AML-193 (cell line): ENCODE measurements around the gene P4HA3.
A peak's percentile ranks its signal among the peaks of the same experiment; 100 is the strongest.

Experiments
- DNase-seq, 2 experiments: peaks; one replicate each; lab custom pipeline; 2025; lab: John Stamatoyannopoulos, UW

Gene P4HA3

DNA sequence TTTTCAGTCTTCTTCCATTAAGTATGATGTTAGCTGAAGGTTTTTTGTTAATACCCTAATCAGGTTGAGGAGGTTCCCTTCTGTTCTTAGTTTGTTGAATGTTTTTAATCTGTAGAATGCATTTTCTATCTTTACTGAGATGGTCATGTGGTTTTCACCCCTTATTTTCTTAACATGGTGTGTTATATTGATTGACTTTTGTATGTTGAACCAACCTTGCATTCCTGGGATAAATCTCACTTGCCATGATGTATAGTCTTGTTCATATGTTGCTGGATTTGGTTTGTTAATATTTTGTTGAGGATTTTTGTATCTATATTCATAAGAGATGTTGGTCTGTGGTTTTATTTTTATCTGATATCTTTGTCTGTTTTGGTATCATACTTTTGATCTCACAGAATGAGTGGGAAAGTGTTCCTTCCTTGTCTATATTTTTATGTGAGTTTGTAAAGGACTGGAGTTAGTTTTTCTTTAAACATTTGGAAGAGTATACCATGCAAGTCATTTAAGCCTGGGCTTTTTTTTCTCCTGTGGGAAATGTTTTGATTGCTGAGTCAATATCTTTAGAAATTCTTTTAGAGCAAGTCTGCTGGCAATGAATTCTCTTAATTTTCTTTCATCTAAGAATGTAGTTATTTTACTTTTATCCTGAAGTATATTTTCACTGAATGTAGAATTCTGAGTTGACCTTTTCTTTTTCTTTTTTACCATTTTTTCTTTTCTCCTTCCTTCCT, 5.5 kb upstream of the P4HA3 start:
- no peak for DNase-seq

DNA sequence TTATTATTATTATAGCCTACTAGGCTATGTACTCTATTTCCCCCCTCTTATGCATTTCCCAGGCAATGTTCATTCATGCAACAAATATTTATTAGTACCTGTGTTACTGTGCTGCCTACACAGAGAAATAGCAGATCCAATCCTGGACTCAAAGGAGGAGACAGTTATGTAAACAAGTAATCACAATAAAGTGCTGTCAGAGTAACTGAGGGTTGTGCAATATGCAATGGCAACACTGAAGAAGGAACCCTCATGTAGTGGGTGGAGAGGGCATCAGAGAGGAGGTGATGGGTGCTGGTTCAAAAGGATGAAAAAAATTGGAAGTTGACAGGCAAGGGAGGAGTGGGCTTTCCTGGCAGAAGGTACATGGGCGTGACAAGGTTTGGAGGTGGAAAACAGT, 886 bp upstream of the P4HA3 start:
- DNase-seq = peak in 1 of 2 experiments; percentile 1

DNA sequence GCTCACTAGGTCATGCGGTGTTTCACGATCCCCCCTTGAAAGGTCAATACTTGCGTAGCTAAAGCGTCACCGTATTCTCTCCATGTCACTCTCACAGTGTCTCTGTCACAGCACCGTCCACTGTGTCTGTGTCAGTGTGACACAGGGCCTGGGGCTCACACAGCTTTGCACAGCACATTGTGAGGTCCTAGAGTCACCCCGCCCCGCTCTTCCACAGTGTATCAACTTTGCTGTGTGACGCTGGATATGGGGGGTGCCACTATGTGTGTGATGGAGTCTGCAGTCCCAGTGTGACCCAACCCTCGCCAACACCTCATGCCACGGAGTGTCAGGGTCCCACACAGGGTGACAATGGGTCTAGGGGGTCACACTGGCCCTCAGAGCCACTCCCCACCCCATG, 583 bp downstream of the P4HA3 start:
- no peak for DNase-seq

DNA sequence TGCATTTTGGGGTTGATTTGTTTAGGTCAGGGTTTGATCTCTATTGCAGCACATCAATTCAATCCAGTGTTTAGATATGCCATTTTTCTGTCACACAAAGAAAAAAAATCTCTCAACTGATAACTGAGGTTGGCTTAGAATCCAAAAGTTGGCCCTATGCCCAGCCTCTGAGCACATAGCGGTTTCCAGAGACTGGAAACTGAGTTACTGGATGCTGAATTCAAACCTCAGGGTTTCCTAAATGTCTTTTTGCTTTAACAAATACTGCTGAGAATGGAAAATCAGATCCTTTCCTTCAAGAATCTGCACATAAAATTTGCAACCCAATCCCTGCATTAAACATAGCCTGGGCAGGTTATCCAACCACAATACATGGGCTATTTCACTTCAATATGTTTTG, 4.0 kb downstream of the P4HA3 start:
- DNase-seq = no peak

DNA sequence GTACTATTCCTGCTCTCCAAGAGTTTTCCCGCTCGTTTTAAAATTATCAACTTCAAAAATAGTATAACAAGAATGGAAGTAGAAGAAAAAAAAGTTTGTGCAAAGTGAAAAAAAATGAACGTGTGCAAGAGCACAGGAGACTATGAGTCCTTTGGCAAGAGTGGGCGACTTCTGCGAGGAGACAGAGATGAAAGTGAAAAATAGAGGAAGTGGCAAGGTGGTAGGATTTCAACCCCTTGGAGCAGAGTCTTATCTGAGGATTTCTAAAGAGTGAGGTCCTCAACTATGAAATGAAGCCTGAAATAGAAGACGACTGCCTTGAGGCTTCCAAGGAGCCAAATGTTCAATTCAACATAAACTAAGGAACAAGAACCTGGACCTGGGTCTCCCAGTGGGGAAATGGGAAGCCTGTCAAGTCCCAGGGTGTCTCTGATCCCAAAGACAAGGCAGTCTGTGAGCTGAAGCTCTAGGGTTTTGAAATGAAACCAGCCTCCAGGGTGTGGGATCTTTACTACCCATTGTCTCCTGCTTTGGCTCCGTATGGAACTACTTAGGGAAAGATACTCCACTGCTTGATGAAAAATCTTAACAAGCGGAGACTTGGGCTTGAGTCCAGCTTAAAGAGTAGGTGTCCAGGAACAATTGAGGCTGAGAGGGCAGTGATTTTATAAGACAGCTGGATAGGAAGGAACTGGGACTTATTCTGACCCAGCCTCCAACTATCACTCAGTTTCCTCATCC, 4.8 kb downstream of the P4HA3 start:
- DNase-seq = no peak

DNA sequence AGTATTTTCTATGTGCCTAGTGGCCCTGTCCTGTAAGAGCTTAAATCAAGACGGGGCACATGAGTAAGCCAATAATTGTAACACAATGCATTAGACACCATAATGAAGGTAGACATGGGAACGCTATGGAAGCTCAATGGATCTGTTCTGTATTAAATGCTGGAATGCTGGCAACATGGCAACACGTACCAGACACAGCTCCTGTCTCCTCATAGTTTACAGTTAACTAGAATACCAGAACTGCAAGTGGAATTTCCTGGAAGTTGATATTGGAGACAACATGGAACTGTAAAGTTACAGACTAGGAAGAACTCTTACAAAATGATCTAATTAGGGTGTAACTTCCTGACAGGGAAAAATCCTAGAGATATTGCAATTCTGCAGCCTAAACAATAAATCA, 12.4 kb downstream of the P4HA3 start:
- DNase-seq = no peak

DNA sequence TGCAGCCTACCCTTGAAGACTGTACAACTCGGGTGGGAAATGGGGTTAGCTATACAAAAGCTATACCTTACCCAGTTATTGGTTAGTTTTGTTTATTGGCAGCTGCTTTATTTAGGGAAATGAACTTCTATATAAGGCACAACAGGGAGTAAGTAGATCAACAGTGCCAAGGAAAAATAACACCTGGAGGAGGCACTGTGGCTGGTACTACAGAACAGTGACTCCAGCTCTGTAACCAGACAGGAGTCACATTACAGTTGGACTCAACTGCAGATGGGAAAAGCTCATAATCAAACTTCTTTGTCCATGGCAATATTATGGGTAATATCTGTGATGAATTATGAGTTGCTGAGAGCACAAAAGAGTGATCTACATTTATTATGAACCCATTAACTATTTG, 14.0 kb downstream of the P4HA3 start:
- no peak for DNase-seq

DNA sequence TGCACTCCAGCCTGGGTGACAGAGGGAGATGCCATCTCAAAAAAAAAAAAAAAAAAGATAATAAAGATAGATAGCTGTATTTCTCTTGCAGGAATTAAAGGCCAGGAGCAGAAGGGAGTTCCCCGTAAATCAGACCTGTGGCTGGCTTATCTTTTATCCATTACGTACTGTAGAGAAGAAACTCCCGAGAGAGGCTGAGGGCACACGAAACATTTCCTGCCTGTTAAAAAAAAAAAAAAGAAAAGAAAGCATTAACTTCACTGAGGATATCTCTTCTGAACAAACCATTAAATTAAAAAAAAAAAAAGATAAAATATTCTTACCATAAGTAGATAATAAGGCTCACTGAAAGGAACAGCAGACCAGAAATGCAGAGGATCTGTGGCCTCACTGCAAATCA, 22.5 kb downstream of the P4HA3 start:
- DNase-seq = no peak

DNA sequence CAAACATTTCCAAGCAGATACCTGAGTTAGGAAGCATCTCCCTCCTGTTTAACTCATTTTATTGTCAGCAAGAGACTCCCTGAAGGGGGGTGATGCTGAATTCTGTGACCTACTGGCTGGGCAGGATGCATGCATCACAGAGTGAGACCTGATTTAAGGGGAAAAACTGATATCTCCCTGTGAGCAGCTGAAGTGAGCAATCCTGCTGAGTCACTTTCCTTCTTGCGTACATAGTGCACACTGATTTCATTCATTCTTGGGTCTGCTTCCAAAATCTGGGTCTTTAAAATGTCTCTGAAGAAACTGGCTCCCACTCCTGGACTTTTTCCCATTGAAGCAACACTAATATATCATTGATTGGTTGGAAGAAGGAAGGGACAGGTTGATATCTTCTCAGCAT, 23.3 kb downstream of the P4HA3 start:
- peak in 1 of 2 experiments; percentile 0 for DNase-seq

DNA sequence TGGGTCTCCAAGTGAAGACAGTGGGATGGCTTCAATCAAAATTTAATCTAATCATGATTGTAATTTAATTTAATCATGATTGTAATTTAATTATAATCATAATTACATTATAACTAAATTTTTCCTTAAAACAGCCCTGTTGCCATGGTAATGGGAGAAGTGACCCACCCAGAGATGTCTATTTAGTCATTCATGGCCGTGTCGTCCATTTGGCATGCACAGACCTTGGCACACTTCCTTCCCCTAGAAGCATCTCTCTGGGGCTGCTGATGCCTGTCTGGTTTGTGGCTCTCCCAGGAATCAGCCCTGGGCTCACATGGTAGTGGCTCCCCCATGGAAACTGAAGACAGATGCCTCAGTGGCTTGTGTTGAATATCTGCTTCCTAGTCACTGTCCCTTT, 27.0 kb downstream of the P4HA3 start:
- no peak for DNase-seq

DNA sequence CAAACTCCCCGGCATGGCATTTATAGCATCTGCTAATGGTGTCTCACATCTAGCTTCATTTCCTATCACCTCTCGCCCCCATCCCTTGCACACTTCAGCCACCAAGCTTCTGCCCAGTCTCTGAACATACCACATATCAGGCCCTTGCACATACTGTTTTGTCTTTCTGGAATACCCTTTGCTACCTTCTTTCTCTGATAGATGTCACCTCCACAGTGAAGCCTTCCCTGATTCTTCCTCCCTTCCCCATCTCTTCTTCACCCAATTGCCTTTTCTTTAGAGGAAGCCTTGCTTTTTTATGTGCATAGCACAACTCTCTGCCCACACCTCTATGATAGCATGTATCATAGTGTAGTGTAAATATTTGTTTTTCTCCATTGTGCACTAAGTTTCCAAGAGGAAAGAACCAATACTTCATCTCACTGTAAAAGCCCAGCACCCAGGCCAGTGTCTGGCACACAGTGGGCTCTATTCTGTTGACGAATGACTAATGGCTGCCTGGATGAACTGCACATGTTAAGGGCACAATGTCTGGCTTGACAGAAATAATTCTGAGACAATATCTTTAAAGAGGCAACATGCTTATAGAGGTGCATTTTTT, 27.8 kb downstream of the P4HA3 start:
- no peak for DNase-seq

DNA sequence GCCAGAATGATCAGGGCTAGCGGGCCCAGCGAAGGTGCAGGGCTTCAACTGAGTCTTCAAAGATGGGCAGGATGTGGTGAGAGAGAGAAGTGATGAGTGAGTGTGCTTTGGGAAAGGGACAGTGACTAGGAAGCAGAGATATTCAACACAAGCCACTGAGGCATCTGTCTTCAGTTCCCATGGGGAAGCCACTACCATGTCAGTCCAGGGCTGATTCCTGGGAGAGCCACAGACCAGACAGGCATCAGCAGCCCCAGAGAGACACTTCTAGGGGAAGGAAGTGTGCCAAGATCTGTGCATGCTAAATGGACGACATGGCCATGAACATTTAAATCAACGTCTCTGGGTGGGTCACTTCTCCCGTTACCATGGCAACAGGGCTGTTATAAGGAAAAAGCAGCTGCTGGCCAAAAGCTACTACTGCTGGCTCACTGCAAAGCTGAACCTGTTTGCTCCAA, 28.5 kb downstream of the P4HA3 start:
- no peak for DNase-seq

DNA sequence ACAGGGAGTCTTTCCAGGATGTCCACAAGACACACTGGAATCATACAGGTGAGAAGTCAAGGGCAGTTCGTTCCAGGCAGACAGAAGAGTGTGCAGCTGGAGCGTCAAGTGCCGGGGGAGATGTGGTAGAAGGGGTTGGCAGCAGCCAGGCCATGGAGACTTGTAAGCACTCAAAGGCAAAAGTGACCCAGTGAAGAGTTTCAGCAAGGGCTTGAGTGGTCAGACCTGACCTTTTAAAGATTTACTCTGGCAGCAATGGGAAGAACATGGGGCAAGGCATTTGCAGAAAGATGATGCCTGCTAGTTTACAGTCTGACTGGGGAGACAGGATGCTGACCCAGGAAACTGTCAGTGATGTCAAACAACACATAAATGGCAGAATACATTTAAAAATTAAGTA, 29.0 kb downstream of the P4HA3 start:
- DNase-seq = no peak

DNA sequence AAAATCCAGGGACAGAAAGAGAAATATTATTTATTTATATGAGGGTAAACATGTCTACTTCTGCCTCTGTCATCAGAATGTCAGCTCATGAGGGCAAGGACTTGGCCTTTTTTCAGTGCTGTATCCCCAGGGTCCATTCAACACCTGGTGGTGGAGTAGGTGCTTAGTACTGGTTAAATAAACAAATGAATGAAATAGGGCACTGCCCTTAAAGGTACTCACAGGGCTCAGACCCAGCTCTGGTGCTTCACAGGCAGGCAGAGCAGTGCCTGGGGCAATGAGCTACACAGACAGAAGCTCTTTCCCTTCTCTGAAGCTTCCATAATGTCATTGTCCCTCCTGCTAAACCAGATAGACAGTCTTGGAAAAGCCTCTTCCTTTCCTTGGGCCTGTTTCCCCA, 30.9 kb downstream of the P4HA3 start:
- no peak for DNase-seq

DNA sequence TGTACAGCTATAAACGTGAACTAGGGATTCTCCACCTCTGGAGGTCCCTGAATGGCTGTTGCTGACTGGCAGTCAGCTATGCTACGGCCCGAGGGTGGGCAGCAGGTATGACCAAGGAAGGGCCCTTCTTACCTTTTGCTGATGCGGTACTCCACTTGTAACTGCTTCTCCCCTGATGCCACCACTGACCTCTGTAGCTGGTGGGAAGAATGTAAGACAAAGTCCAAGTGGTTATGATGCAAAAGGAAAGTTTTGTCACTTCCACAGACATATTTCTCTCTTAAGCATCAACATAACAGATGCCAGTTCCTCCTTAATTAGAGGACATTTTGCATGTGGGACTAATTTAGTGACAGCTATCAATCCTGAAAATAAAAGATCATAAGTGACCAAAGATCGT, 32.2 kb downstream of the P4HA3 start:
- no peak for DNase-seq

DNA sequence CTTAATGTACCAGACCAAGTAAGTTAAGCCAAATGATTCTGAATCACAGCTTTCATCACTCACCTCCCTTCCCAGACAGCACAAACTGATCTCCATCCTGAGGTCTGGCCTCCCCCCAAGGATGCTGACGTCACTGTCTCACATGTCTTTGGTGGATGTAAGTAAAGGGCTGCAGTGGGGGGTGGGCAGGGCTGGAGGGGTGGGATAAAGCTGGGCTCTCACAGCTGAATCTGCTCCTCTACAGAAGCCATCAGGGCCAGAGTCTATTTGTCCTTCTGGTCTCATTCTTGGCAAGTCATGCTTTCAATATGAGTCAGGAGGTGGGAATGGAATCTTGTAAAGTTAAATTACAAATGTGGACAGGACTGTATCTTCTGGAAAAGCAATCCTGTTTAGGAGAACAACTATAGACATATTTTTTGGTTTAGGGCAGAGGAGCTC, 32.7 kb downstream of the P4HA3 start:
- no peak for DNase-seq

DNA sequence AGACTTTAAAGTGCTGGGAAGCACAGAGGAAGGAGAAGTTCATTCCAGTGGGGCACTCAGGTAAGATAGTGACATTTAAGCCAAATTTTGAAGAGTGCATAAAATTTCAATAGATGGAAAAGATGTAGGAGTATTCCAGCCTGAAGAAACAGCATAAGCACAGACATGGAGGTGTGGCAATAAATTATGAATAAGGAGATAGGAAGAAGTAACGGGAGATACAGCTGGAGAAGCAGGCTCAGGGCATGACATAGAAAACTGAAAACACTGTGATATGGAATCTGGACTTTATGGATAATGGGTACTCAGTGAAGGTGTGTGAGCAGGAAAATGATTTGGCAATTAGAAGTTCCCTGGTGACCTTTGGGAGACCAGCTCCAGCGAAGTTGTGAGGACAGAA, 33.3 kb downstream of the P4HA3 start:
- no peak for DNase-seq

DNA sequence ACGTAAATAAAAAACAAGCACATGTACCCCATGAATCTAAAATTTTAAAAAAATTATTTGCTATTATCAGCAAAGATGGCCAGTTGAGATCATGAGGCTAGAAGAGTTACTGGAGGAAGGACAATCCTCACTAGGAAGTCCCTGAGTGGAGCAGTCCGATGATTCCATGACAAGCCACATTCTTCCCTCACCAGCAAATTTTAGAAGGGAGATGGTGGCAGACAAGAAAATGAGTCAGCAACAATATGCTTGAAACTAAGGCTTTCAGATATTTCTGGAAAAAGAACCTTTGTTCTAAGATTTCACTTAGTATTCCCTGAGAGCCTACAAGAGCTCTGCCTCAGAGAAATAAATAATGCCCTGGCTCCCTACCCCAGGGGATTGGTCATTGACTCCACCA, 34.9 kb downstream of the P4HA3 start:
- no peak for DNase-seq

DNA sequence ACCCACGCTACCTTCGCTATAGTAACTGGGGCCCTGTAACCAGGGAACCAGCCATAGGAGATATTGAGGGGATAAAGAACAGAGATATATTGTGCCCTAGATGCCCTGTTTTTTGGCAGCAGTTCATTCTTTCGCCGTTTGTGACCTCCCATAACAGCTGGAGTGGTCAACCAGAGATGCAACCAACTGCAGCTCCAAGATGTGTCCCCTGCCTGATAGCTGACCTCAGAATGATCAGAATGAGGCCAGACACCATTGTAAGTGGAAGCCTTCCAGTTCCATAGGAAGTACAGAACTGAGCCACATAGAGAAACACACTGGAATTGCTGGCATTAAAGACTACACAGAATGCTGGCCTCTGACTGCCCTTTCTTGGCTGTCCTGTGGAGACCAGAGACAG, 39.2 kb downstream of the P4HA3 start:
- no peak for DNase-seq

DNA sequence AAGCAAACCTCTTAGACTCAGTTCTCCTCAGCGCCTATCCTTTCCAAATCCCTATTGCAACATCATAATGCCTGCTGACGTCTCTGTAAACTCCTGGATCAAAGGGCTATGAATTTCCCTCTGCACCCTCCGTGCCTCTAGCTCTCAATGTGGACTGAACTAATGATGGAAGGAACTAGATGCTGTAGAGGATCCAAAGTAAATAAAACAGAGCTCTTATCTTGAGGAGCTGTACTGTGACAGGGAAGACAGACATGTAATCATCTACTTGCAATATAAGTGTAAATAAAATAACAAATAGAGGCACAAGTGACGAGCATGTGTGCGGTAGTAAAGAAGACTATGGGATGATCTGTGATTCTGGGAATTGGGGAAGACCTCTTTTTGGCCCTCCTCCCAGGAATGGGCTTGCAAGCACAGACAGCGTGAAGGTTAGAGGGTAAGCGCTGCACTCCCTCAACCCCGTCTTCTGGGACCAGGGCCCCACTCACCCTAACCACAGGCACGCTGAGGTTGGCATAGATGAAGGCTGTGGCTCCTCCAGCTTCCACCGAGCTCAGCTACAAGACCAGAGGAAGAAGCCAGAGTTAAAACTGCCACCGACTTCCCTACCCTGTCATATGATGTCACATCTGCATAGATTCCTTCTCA, 42.2 kb downstream of the P4HA3 start:
- no peak for DNase-seq

DNA sequence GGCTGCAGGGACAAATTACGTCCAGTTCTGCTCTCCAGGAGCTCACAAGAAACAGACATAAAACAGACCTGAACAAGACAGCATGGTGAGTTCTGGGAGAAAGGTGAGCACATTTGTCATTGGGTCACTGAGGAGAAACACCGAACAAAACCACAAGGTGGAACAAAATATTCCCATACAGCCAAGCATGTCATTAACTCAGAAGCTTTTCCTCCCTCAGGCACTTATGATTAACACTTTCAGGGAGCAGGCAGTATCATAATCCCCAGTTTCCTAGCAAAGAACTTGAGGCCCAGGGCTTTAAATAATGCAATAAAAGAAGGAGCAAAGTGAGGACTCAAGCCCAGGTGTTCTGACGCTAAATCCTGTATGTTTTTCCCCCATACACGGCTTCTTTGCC, 43.0 kb downstream of the P4HA3 start:
- DNase-seq = no peak

DNA sequence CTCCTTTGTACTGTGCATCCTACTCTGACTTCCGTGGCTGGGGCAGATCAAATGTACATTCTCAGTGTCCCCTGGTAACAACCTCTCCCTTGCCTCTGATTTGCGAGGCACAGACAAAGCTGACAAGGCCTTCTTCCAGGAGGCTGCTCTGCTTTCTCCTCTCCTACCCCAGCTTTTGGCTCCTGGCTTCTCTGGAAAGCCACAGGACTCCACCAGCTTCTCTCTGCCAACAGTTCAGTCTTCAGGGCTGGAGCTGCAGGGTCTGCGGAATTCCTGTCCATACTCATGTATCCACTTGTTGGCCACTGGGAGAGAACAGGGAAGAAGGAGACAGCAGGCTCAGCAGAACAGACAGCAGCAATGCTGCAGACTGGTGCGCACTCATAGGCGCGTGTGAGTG, 44.4 kb downstream of the P4HA3 start:
- no peak for DNase-seq

DNA sequence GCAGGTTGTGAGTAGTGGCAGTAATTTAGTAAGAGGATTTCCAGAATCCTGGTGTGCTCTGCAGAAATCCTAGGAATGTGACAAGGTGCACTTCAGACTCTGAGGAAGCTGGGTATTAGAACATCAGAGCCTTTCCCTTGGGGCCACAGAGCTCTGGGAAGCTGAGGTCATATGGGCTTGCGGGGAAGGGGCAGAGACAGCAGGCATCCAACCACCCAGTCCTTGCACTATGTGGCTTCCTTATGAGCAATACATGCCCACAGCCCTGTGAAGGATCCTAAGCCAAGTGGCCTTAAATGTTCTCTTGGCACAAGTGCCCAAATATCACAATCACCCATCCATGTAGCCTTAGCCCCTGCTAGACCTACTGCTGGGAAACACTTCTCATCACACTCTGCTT, 46.2 kb downstream of the P4HA3 start:
- no peak for DNase-seq
